Heart left ventricle (tissue), 13 donors: ENCODE results near the gene OLFM1.

ENCODE experiments used
- CTCF ChIP-seq, 12 donors: fragments of 200-600 bp; sonication (generic) in 4 of 12; IDR thresholded peaks; one replicate each; pipeline versions ENCODE4 v1.5.0 to v1.8.0; 2018 to 2022; ENCODE audit warnings: antibody characterized with exemption in 12 of 12, mild to moderate bottlenecking in 5 of 12
- POLR2A ChIP-seq, 2 donors: fragments of 450-650 bp; IDR thresholded peaks; one replicate each; pipeline ENCODE4 v1.6.1; 2017; ENCODE audit warnings: antibody characterized with exemption in 2 of 2, mild to moderate bottlenecking in 2 of 2, moderate library complexity in 2 of 2
- donor health status: ischemic (EF 13 %, LVEDD 7.1; RV severe dilation, severe dysfunction).
- donor health status: DM: no; HTN: yes; CAD: no.
- donor health status: DM: no; HTN: no; CAD: no.
- donor health status: ischemic (EF 25% LVEDD 6.9; RV normal size, moderate dysfunction).
- donor health status: ischemic (EF 25% LVEDD 5.7; RV mildly dilated, moderate dysfunction).
- donor health status: ischemic (EF 35%, LVEDD 5.7; RV mildly dilated, moderate dysfunction).
- donor health status: nonischemic (EF 11% LVEDD 7.7; RV severe dilation, severe dysfunction).
- donor health status: DM: yes; HTN: yes; CAD: no.
- donor health status: PGD.
- donor health status: ischemic (EF 29% LVEDD 5.4; RV normal size, mild dysfunction).
- donor health status: nonischemic (EF 23%, LVEDD 6.1; RV moderate dilation, normal function).

GRCh38 chr9:135084881-135085760, 2.3 kb upstream of the OLFM1 start:
- TF ChIP-seq CTCF (IDR thresholded peaks at IDR 0.05) (no peak), POLR2A (IDR thresholded peaks at IDR 0.05) (no peak)
